Caki2 (cell line): Measurements from ENCODE around the gene FRAT1. TPM values are rescaled to one million over a fixed set of nuclear protein-coding genes. Genes with fewer than 3 reads are reported as not detected.
"Not testable (repeated sequence)": the region's sequence is repeated elsewhere in the genome, so short reads cannot be mapped to it uniquely, and the experiment has no call there.

Source experiments
- DNase-seq: peaks from one replicate; pipeline ENCODE4 v3.0.0-alpha.2; 2015; ENCODE audit warnings: low read depth
- in situ Hi-C: cut with HindIII; loops from 2 replicates; pipeline ENCODE4 v1.10.0; 2016; ENCODE audit warnings: low sequenced_read_pairs, low pct_unique_long_range_greater_than_20kb, mixed read lengths
- total RNA-seq: library from RNA; depleted of rRNA; stranded (reverse); fragments of >200 nt; shearing (Covaris generic); gene quantifications from 2 replicates; pipeline ENCODE4 v1.2.3, GENCODE V29; 2014; ENCODE audit warnings: low replicate concordance; rRNA removed

The FRAT1 gene, protein sequence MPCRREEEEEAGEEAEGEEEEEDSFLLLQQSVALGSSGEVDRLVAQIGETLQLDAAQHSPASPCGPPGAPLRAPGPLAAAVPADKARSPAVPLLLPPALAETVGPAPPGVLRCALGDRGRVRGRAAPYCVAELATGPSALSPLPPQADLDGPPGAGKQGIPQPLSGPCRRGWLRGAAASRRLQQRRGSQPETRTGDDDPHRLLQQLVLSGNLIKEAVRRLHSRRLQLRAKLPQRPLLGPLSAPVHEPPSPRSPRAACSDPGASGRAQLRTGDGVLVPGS
- total RNA-seq, result 1.0 and 1.2 TPM in 2 replicates

DNA sequence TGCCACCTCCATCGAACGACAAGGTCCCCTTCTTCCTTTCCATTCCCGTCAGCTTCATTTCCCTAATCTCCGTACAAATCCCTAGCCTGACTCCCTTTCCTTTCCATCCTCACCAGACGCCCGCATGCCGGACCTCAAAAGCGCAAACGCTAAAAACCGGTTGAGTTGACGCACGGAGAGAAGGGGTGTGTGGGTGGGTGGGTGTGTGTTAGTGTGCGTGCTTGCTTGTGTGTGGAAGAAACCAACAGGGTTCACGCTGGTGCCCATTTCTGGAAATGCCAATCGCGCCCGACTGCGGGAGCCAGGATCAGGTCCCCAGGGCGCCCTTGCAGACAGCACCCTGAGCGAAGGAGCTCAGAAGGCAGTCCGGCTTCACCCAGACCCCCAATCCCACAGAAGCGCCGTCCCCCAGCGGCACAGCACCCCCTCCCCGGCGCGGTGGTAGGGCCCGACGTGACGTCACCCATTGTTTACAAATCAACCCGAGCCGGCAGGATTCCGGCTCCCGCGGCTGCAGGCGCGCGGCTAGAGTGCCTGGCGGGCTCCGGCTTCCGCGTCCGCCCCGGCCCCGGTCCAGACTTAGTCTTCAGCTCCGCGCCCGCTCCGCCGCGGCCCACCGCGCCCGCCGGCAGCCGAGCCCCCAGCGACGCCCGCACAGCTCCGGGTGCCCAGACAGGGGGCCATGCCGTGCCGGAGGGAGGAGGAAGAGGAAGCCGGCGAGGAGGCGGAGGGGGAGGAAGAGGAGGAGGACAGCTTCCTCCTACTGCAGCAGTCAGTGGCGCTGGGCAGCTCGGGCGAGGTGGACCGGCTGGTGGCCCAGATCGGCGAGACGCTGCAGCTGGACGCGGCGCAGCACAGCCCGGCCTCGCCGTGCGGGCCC is at the start of gene FRAT1:
Gene FRAT1, plus strand, starts transcription at position 500 of the 880 bp plus-strand sequence. Its CDS starts 183 bp downstream, at position 683.
- peak; percentile 79 for DNase-seq
- in situ Hi-C loops, result no loop called here

DNA sequence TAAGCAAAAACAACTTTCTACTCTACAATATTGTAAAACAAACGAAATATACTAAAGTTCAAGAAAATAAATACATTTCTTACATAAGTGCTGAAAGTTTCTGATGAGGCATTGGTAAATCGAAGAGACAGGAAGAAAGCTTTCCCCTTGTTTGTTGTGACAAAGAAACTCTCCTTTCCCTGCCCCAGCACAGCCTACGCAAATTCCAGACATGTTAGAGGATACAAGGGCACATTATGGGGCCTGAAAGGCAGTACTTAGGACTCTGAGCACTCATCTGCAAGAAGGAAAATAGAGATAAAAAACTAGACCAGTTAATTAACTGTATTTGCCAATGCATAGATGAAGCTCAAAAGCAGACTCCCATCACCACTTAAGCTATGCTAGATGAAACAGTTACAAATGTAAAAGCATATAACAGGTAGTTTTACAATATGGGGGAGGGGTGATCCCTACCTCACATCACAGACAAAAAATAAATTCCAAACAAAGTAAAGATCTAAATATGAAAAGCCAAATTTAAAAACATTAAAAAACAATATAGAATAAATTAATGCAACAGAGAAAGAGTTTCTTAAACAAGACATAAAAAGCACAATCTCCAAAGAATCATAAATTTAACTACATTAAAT is 48.4 kb upstream of the FRAT1 start:
- no peak for DNase-seq
- in situ Hi-C loops, result no loop called here

DNA sequence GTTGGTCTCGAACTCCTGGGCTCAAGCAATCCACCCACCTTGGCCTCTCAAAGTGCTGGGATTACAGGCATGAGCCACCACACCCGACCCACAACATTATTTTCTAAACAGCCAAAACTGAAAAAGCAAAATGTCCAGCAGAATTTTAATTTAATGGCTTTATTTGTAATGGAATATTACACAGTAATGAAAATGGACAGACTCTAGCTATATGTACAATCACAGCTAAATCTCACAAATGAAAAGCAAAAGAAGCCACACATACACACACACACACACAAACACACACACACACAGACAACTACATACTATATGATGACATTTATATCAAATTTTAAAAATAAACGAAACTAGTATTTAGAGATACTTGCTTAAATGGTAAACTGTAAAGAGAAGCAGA is 45.4 kb upstream of the FRAT1 start:
- no peak for DNase-seq
- in situ Hi-C loops, result no loop called here

DNA sequence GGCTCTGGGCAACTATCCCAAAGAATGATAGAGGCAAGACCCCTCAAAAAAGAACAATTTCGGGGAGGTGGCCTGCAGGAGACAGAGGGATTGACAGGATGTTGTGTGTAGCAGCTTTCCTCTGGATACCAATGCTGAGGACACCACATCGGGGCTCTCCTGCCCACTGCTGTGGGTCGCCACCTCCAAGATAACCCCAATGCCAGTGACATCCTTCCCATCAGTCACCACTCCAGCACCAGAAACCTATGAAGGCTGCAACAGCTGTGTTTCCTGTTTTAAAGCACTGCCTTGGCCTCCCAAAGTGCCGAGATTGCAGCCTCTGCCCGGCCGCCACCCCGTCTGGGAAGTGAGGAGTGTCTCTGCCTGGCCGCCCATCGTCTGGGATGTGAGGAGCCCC is 44.2 kb upstream of the FRAT1 start:
- in situ Hi-C loops, result no loop called here

DNA sequence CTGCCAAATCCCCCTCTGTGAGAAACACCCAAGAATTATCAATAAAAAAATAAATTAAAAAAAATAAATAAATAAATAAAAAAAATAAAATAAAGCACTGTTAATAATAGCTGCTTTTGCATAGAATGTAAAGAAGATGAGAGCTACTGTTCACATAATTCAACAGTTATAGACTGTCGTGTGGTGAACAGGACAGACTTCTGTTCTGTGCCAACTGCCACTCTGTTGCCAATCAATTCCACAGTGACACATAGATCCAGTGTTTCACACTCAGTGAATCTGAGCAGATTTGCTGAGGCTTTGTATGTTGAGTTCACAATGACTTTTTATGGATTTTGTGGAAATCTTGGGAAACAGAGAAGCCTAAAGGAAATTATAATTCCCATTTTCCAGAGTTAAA is 41.5 kb upstream of the FRAT1 start:
- in situ Hi-C loops, result no loop called here
- no peak for DNase-seq

More for the DNA sequence above, 44.2 kb upstream of the FRAT1 start:
- DNase-seq, result no peak

DNA sequence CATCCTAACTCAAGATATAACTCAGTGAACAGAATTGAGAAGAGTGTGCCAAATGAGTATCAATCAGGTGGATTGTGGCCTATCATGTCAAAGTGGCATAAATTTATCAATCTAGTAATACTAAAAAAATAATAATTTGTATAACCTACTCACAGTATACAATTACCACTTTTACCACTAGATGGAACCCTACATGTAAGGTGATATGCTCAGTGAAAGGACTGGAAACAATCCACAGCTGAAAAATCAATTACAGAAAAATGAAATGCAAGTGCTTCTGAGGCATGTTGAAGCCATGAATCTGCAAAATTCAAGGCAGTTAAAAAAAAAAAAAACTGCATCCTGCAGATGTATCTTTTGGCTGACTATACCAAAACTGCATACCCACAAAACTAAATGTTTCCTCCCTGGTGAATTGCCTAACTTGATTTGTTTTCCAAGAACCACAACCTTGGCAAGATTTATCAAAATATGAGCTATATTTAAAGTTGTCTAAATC is 40.5 kb upstream of the FRAT1 start:
- peak; percentile 39 for DNase-seq
- in situ Hi-C loops, result no loop called here

DNA sequence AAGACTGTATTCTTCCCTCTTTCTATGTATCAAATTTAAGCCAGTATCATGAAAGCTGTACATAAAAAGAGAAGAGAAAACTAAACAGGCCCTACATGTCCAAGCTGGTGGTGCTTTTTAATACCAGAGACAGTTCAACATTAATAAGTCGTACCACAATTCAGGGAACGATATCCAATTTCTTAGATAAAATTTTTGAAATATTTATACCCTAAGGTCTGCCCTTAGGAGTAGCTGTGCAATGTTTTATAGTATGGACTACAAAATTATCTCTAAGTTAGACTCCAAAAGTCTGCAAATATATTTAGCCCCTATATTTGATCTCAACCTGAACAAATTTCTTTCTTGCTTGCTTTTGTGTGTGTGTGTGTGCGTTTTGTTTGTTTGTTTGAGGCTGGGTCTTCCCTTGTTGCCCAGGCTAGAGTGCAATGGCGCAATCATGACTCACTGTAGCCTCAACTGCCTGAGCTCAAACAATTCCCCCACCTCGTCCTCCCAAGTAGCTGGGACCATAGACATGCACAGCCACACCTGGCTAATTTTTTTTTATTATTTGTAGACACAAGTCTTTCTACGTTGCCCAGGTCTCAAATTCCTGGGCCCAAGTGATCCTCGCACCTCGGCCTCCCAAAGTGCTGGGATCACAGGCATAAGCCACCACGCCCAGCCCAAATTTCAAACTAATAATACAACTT is 39.8 kb upstream of the FRAT1 start:
- in situ Hi-C loops, result no loop called here

DNA sequence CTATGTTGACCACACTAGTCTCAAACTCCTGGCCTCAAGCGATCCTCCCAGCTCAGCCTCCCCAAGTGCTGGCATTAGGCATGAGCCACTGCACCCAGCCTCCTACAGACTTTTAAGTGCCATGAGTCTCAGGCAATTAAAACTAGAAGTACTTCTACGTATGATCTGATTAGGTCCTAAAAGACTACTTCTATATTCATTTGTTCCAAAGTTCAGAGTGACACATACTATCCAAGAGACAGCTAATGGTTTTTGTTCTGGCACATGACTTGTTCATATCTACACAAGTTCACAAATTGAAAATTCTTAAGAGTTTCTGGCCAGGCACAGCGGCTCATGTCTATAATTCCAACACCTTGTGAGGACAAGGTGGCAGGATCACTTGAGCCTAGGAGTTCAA is 38.3 kb upstream of the FRAT1 start:
- in situ Hi-C loops, result no loop called here
- no peak for DNase-seq

More for the DNA sequence above, 39.8 kb upstream of the FRAT1 start:
- DNase-seq, result no peak

DNA sequence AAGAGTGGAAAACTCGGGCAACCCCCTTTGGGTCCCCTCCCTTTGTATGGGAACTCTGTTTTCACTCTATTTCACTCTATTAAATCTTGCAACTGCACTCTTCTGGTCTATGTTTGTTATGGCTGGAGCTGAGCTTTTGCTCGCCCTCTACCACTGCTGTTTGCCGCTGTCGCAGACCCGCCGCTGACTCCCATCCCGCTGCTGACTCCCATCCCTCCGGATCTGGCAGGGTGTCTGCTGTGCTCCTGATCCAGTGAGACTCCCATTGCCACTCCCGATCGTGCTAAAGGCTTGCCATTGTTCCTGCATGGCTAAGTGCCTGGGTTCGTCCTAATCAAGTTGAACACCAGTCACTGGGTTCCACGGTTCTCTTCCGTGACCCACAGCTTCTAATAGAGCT is 29.0 kb upstream of the FRAT1 start:
- DNase-seq, in situ Hi-C loops: not testable (repeated sequence)

DNA sequence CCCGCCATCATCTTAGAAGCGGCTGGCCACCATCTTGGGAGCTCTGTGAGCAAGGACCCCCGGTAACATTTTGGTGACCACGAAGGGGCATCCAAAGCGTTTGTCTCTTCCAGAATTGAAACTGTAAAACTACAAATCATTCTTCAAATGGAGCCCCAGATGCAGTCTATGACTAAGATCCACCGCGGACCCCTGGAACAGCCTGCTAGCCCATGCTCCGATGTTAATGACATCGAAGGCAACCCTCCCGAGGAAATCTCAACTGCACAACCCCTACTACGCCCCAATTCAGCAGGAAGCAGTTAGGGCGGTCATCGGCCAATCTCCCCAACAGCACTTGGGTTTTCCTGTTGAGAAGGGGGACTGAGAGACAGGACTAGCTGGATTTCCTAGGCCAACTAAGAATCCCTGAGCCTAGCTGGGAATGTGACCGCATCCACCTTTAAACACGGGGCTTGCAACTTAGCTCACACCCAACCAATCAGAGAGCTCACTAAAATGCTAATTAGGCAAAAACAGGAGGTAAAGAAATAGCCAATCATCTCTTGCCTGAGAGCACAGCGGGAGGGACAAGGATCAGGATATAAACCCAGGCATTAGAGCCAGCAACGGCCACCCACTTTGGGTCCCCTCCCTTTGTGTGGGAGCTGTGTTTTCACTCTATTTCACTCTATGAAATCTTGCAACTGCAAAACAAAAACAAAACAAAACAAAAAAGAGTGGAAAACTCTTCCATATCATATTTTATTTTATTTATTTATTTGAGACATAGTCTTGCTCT is 28.3 kb upstream of the FRAT1 start:
- in situ Hi-C loops, result not testable (repeated sequence)

DNA sequence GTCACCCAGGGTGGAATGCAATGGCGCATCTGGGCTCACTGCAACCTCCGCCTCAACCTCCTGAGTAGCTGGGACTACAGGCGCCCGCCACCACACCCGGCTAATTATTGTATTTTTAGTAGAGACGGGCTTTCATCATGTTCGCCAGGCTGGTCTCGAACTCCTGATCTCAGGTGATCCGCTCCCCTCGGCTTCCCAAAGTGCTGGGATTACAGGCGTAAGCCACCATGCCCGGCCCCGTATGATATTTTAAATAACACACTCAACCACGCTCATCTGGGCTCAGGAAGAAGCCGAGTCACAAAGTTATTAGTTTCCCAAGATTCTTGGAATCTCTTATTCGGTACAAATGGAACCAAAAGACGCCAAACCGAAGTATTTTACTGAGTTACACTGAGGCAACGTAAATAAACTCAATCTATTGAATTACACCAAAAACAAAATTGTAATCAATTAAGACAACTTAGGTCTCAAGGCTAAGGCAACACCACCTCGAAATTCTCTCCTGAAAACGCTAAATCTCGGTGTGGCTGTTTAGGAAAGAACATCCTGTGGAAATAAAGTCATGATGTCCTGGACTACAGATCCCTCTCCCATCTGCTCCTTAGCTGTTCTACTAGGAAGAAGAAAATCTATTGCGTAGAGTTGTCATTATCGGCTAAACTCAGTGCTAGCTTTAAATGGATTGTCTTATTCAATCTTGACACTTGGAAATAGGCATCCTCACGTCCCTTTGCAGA is 27.5 kb upstream of the FRAT1 start:
- in situ Hi-C loops, result no loop called here
- no peak for DNase-seq

More for the DNA sequence above, 28.3 kb upstream of the FRAT1 start:
- peak; percentile 44 for DNase-seq

DNA sequence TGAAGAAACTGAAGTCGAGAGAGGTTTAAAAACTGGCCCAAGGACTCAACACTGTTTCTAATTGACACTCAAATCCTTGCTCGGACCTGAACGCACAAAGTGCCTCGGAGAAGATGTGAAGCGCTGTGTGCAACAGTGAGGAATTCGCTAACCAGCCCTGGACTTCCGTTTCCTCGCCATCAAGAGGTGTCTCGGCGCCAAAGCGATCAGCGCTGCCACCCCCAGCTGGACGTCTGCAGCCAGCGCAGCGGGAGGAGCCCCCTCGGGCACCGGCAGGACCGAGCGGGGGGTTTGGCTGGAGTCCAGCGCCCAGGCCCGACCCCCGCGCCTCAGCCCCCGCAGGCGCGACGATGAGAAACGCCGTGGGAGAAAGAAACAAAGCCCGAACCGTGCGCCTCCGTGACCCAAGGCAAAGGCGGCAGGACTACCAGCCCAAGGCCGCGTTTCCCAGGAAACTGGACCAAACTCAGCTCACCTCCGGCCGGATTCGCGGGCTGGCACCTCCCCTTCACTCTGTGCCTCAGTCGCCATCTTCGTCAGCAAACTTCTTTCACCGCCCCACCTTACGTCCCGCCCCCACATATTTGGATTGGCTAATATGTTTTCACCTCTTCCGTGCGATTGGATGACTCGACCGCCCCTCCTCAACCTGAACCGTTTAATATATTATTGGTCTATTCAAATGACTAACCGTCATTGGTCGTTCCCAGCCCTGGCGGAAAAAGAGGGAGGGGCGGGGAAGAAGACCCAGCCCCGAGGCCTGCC is 26.8 kb upstream of the FRAT1 start, which contains the start of gene ARHGAP19:
Gene ARHGAP19, minus strand, starts transcription at position 541 of the 765 bp plus-strand sequence. Its CDS starts 10 bp downstream, at position 531.
- DNase-seq, result peak; percentile 99
- in situ Hi-C loops, result no loop called here

DNA sequence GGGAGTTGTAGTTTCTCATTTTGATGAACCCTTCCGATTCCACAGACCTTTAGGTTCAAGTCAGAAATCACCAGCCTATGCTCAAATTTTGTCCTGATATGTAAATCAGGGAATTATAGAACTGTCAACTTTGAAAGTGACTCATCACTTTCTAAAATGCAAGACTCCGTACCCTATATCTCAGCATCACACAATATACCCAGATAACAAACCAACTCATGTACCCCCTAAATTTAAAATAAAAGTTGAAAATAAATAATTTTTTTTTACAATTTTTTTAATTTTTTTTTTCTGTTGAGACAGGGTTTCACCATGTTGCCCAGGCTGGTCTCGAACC is 26.2 kb upstream of the FRAT1 start:
- DNase-seq, result no peak
- in situ Hi-C loops, result no loop called here

DNA sequence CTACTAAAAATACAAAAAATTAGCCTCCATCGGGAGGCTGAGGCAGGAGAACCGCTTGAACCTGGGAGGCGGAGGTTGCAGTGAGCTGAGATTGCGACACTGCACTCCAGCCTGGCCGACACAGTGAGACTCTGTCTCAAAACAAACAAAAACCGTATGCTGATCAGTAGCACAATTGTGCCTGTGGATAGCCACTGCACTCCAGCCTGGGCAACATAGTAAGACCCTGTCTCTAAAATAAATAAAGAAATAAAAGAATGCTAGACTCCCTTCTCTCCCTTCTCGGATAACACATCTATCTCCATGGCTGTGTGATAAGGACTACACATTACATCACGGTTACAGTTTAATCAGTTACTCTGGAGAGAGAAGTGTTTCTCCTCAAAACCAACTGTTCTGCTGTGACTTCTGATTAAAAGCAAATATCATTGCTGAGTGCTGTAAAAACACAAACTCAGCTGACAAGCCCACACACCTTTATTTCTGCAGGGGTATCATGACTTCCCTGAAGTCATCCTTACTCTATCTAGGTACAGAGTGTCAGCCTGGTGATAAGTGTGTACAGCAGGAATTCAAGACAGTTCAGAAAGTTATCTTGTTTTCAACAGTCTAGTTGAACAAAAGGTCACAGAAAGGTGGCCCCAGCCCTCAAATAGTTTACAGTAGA is 21.4 kb upstream of the FRAT1 start:
- DNase-seq, result no peak
- in situ Hi-C loops, result no loop called here

DNA sequence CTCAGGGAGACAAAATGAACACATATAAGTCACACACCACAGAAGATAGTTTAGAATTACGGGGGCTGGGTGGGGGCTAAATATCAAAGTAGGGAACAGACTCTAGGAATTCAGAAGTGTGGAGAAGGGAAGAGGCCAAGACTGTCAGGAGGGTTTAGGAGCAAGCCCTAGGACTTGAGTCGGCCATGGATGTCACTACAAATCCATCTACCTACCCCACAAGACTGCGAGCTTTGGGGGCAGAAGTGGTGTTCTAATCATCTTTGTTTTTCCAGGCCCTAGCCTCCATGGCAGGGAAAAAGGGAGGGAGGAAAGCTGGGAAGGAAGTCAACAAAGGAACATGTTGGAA is 20.9 kb upstream of the FRAT1 start:
- in situ Hi-C loops, result no loop called here
- no peak for DNase-seq

DNA sequence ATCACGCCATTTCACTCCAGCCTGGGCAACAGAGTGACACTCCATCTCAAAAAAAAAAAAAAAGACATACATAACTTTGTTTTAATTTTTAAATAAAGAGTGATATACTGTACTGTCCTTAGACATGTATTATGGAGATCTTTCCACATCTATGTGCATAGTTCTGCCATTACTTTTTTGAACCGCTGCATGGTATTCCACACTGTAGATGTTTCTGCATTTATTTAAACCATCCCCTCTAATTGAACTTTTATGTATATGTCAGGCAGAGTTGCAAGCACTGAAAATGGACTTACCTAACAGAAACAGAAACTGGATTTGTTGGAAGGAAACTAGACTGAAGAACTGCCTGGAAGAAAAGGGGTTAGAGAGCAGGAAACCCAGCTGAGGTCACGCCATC is 18.1 kb upstream of the FRAT1 start:
- DNase-seq, result no peak
- in situ Hi-C loops, result no loop called here
